Cerebellar nuclear complex (tissue), 1 donor: ENCODE measurements around the gene SPATA31A6.
"Not testable (repeated sequence)": the region's sequence is repeated elsewhere in the genome, so short reads cannot be mapped to it uniquely, and the experiment has no call there.

ENCODE experiments used
- DNase-seq, 2 experiments: peaks; one replicate each; lab custom pipeline; 2025; lab: John Stamatoyannopoulos, UW

Gene SPATA31A6

DNA sequence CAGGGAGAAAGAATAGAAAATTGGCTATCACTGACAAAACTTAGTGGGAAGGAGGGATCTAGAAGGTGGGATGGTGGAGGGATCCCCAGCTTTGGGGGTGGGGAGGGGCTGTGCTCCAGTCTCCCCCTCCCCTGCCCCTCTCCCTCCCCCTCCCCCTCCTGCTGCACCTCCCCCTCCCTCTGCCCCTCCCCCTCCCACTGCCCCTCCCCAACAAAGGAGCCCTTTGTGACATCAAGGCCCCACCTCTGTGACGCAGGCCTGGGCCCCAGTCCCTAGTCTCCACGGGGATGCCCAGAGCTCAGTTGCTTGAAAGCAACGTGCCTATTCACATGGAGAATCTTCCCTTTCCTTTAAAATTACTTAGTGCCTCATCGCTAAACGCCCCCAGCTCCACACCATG, at the start of gene SPATA31A6:
SPATA31A6 (plus strand) TSS at position 301 of the 400 bp plus-strand sequence; CDS start at position 330, 29 bp downstream.
- DNase-seq: not testable (repeated sequence)

GRCh38 chr9:42160299-42160698, 23.2 kb upstream of the SPATA31A6 start:
- not testable (repeated sequence) for DNase-seq

GRCh38 chr9:42219861-42220260, 36.4 kb downstream of the SPATA31A6 start:
- DNase-seq: not testable (repeated sequence)

GRCh38 chr9:42223230-42223629, 39.8 kb downstream of the SPATA31A6 start:
- not testable (repeated sequence) for DNase-seq

DNA sequence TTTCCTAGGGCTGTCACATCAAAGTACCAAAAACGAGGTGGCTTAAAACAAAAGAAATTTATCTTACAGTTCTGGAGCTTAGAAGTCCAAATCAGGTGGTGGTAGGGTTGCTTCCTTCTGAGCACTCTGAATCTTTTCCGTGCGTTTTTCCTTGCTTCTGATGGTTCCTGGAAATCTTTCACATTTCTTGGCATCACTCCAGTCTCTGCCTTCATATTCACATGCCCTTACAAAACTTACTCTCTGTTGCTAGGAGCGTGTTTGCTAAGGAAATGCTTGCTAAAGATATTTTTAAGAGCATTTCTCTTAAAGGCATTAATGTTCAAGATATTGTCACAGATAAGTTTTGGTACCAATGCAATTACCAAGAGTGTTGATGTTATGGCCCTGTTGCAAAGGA, 49.6 kb downstream of the SPATA31A6 start:
- DNase-seq: not testable (repeated sequence)

DNA sequence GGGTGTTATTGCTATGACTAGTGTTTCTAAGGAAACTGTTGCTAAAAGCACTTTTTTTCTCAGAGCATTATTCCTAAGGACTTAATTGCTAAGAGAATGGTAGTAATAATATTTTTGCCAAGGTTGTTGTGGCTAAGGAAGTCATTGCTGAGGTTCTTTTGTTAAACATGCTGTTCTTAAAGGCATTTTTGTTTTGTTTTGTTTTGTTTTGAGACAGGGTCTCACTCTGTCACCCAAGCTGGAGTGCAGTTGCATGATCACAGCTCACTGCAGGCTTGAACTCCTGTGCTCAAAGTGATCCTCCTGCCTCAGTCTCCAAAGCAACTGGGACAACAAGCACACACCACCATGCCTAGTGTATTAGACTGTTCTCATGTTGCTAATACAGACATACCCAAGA, 51.2 kb downstream of the SPATA31A6 start:
- DNase-seq: not testable (repeated sequence)

GRCh38 chr9:42235352-42235991, 52.0 kb downstream of the SPATA31A6 start:
- DNase-seq: not testable (repeated sequence)

DNA sequence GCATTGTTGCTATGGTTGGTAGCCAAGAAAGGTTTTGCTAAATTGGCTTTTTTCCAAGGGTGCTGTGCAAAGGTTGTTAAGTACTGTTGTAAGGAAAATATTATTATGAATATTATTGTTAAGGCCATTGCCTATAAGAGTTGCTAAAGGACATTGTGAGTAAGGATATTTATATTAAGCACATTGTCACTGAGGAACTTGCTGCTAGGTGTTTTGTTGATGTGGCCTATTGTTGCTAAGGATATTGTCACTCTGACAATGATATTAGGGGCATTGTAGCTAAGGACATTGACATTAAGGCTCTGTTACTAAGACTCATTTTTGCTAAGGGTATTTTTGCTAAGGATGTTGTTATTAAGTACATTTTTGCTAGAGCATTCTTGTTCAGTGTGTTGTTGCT, 52.6 kb downstream of the SPATA31A6 start:
- DNase-seq: not testable (repeated sequence)

- DNase-seq: not testable (repeated sequence)
Measured at GRCh38 chr9:42237381-42237780, 53.9 kb downstream of the SPATA31A6 start.

GRCh38 chr9:42238862-42239261, 55.4 kb downstream of the SPATA31A6 start:
- not testable (repeated sequence) for DNase-seq
